ENCODE measurements around the gene ZBTB20. TPM values are rescaled to one million over a fixed set of nuclear protein-coding genes. Genes with fewer than 3 reads are reported as not detected.

The ZBTB20 gene
- total RNA-seq, 1 donor from 2014 or later = 62.0 TPM

DNA sequence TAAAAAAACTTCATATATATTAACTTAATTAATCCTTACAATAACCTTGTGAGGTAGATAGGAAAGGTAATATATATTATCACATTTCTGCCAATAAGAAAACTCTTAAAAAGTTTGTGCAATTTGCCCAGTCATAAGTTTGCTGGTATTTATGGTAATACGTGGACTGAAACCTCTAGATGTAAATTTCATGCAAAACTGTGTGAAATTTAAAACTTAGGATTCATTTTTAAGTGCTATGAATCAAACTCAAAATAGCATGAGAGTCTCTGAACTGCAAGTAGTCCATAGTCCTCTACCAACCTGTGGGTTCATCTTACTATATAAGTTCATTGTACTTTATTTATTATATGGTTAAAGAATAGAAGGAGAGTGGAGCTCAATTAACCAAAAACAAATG lies 56.4 kb downstream of the ZBTB20 start:
- Histone ChIP-seq H3K27ac (replicated peaks) (peak overlapping the region; percentile 60), H3K4me3 (no peak overlapping the region), H3K9me3 (replicated peaks) (no peaks in the 10 kb centered on the region), H3K27me3 (ENCODE audit: low read depth) (no peaks in the 10 kb centered on the region), H3K4me1 (peaks cover 76% of the 10 kb centered on the region), H3K36me3 (no peaks in the 10 kb centered on the region)
- no peak for TF ChIP-seq CTCF (IDR thresholded peaks at IDR 0.05; ENCODE audit: borderline replicate concordance)
- intact Hi-C loops (cut with micrococcal nuclease) = loop anchor here (5.0 to 10.0 kb wide), 2 partner anchors 54 to 263 kb away; partner anchors contain the start of gene ZBTB20
- DNase-seq = no peak

DNA sequence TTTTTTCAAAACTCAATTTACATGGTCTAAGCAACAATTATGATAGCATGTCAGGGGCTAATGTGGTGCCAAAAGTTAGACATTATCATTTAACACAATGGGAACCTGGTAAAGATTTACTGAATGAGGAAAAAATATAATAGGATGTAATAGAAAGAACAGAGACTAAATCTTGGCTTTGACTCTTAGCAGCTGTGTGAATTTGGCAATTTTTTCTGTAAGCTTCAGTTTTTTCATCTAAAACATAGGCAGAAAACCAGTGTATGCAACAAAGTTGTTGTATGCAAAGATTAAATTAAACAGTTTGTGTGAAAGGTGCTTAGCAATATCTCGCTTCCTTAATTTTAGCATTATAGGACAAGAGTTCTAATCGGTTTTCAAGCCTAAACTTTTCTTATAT lies 57.6 kb downstream of the ZBTB20 start:
- no peak for DNase-seq
- peaks cover 76% of the 10 kb centered on the region for H3K4me1 ChIP-seq
- no peak overlapping the region for H3K27ac ChIP-seq (replicated peaks)
- no peaks in the 10 kb centered on the region for H3K36me3 ChIP-seq
- no peaks in the 10 kb centered on the region for H3K9me3 ChIP-seq (replicated peaks)
- H3K27me3 ChIP-seq (ENCODE audit: low read depth) = no peaks in the 10 kb centered on the region
- no peak for TF ChIP-seq CTCF (IDR thresholded peaks at IDR 0.05; ENCODE audit: borderline replicate concordance)
- H3K4me3 ChIP-seq = no peak overlapping the region
- intact Hi-C loops (cut with micrococcal nuclease) = no loop called here

DNA sequence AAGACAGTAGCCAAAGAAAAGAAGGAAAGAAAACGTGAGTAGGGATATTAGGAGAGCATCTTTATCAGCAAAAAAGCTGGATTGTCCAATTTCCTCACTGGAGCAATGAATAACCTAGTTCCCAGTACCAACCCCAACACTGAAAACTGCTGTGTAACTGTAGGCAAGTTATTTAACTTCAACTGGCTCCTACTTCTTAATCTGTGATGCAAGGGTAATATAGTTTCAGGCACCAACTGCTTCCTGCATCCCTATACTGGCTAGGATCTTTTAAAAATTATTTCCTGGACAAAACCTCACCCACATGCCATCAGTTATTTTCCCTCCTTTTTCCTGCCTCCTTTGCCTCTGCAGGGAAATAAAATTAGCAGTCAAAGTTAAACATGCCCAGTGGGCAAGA lies 59.6 kb downstream of the ZBTB20 start:
- H3K36me3 ChIP-seq = no peaks in the 10 kb centered on the region
- intact Hi-C loops (cut with micrococcal nuclease) = no loop called here
- no peaks in the 10 kb centered on the region for H3K9me3 ChIP-seq (replicated peaks)
- peaks cover 73% of the 10 kb centered on the region for H3K4me1 ChIP-seq
- H3K27me3 ChIP-seq (ENCODE audit: low read depth) = no peaks in the 10 kb centered on the region
- TF ChIP-seq CTCF (IDR thresholded peaks at IDR 0.05; ENCODE audit: borderline replicate concordance) = no peak
- no peak overlapping the region for H3K4me3 ChIP-seq
- no peak for DNase-seq
- no peak overlapping the region for H3K27ac ChIP-seq (replicated peaks)

DNA sequence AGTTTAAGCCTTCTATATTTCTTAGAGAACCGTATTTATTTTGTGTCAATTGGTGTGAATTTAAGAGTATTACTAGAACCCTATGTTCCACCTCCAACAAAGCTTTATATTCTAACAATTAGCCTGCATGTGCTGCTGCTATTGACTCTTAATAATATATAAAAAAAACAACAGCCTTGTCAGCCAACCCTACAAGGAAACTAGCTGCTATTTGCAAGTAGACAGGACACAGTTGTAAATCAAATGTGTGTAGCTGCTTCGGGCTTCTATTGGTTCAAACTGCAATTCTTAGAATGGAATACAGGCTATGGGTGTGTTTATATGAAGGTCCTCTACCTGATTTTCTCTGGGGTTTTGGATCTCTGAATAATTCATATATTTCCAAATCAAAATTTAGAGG lies 60.7 kb downstream of the ZBTB20 start:
- no peaks in the 10 kb centered on the region for H3K36me3 ChIP-seq
- DNase-seq = no peak
- H3K9me3 ChIP-seq (replicated peaks) = no peaks in the 10 kb centered on the region
- H3K27ac ChIP-seq (replicated peaks) = no peak overlapping the region
- intact Hi-C loops (cut with micrococcal nuclease) = no loop called here
- H3K4me3 ChIP-seq = no peak overlapping the region
- no peaks in the 10 kb centered on the region for H3K27me3 ChIP-seq (ENCODE audit: low read depth)
- H3K4me1 ChIP-seq = peaks cover 73% of the 10 kb centered on the region
- no peak for TF ChIP-seq CTCF (IDR thresholded peaks at IDR 0.05; ENCODE audit: borderline replicate concordance)

DNA sequence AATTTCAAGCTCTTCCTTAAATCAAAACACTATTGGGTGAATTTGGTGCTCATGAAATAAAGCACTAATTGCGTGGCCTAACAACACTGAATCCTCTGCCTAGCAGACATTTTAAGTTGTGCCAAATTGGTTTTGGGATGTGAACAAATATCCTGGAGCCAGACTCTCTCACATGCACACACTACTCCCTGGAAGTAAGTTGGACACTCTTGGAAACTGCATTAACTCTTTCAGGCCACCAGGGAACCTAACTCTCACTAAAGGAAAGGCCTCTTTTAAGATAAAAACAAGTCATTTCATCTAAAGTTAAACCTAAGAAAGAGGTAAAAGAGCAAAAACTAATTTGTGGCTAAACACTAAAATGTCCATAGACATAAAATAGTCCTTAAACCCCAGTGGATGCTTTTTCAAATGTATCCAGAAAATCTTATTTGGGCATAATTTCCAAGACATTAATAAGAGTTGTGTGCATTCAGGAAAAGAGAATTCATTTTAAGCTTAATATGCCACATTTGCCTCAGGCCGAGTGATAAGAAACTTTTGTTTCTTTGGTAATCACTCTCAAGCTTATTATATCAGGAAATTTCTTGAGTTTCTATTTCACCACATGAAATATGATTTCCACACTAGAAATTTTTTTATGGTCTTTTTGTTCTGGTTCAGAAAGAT lies 61.8 kb downstream of the ZBTB20 start:
- TF ChIP-seq CTCF (IDR thresholded peaks at IDR 0.05; ENCODE audit: borderline replicate concordance) = peak; percentile 41
- no peaks in the 10 kb centered on the region for H3K27me3 ChIP-seq (ENCODE audit: low read depth)
- H3K27ac ChIP-seq (replicated peaks) = peak overlapping the region; percentile 31
- H3K36me3 ChIP-seq = no peaks in the 10 kb centered on the region
- no peaks in the 10 kb centered on the region for H3K9me3 ChIP-seq (replicated peaks)
- no peak overlapping the region for H3K4me3 ChIP-seq
- H3K4me1 ChIP-seq = peaks cover 77% of the 10 kb centered on the region
- no peak for DNase-seq
- intact Hi-C loops (cut with micrococcal nuclease) = no loop called here
